Mucosa of rectum (tissue), 2 donors: ENCODE data around the gene KLLN.
"Not testable (repeated sequence)": the region's sequence is repeated elsewhere in the genome, so short reads cannot be mapped to it uniquely, and the experiment has no call there.

Source experiments
- H3K27ac ChIP-seq, 2 donors: one replicate each; pipeline ENCODE4 v1.7.0; 2013; ENCODE audit warnings: inconsistent platforms in 2 of 2, low read depth in 2 of 2, low read length in 2 of 2
- H3K27me3 ChIP-seq, 2 donors: one replicate each; pipeline ENCODE4 v1.7.0; 2013; ENCODE audit warnings: low read length in 2 of 2; ENCODE audit not compliant: control insufficient read depth in 2 of 2, insufficient read depth in 2 of 2
- H3K36me3 ChIP-seq, 2 donors: one replicate each; pipeline ENCODE4 v1.7.0; 2013; ENCODE audit warnings: low read length in 2 of 2; ENCODE audit not compliant: control insufficient read depth in 2 of 2, insufficient read depth in 2 of 2
- H3K4me1 ChIP-seq, 2 donors: one replicate each; pipeline ENCODE4 v1.7.0; 2013; ENCODE audit warnings: low read length in 2 of 2, mild to moderate bottlenecking in 1 of 2; ENCODE audit not compliant: control insufficient read depth in 2 of 2, insufficient read depth in 2 of 2
- H3K4me3 ChIP-seq, 2 donors: one replicate each; pipeline ENCODE4 v1.7.0; 2013; ENCODE audit warnings: low read length in 2 of 2
- H3K9ac ChIP-seq, 2 donors: one replicate each; pipeline ENCODE4 v1.7.0; 2013; ENCODE audit warnings: low read length in 2 of 2, low read depth in 1 of 2, mild to moderate bottlenecking in 1 of 2
- H3K9me3 ChIP-seq, 2 donors: one replicate each; pipeline ENCODE4 v1.7.0; 2013; ENCODE audit warnings: low read length in 2 of 2; ENCODE audit not compliant: control insufficient read depth in 2 of 2
- donor health status: healthy.
- donor health status: Normal muscosa, but diverticular disease.

The KLLN gene

GRCh38 chr10:87863053-87863943 lies at the start of gene KLLN, which contains the start of gene PTEN:
TSS of gene KLLN (minus strand) at chr10:87863533. CDS start at chr10:87862487, 1,046 bp downstream.
TSS of gene PTEN (plus strand) at chr10:87863625. CDS start at chr10:87864470, 845 bp downstream.
- Histone ChIP-seq H3K9ac (peak within 1 kb of the TSS; percentile 96 to 98), H3K36me3 (no peaks in the 10 kb centered on the region), H3K9me3 (no peaks in the 10 kb centered on the region), H3K4me3 (peak within 1 kb of the TSS; percentile 99), H3K27me3 (no peaks in the 10 kb centered on the region), H3K4me1 (peaks cover 14 to 25% of the 10 kb centered on the region in 2 donors), H3K27ac (peak within 1 kb of the TSS; percentile 95 to 97)

- not testable (repeated sequence) for H3K4me3 ChIP-seq, H3K9ac ChIP-seq, H3K27ac ChIP-seq, H3K9me3 ChIP-seq, H3K4me1 ChIP-seq, H3K27me3 ChIP-seq
- peaks cover 7 to 13% of the 10 kb centered on the region in 2 donors for H3K36me3 ChIP-seq
Measured at GRCh38 chr10:87903396-87903795, 40.1 kb upstream of the KLLN start.

GRCh38 chr10:87897957-87898356 lies 34.6 kb upstream of the KLLN start:
- H3K9me3 ChIP-seq, H3K27ac ChIP-seq, H3K36me3 ChIP-seq, H3K4me1 ChIP-seq, H3K9ac ChIP-seq, H3K27me3 ChIP-seq, H3K4me3 ChIP-seq: not testable (repeated sequence)

- Histone ChIP-seq H3K27me3 (no peaks in the 10 kb centered on the region), H3K9me3 (no peaks in the 10 kb centered on the region), H3K4me3 (no peak overlapping the region), H3K9ac (no peak overlapping the region), H3K27ac (no peak overlapping the region), H3K36me3 (peaks cover 6 to 8% of the 10 kb centered on the region in 2 donors), H3K4me1 (peaks cover 0 to 2% of the 10 kb centered on the region in 2 donors)
Measured at GRCh38 chr10:87896216-87896615, 32.9 kb upstream of the KLLN start.

GRCh38 chr10:87895430-87895829 lies 32.1 kb upstream of the KLLN start:
- Histone ChIP-seq H3K4me1 (peaks cover 0 to 2% of the 10 kb centered on the region in 2 donors), H3K4me3 (no peak overlapping the region), H3K27ac (no peak overlapping the region), H3K9ac (no peak overlapping the region), H3K9me3 (no peaks in the 10 kb centered on the region), H3K36me3 (peaks cover 6 to 8% of the 10 kb centered on the region in 2 donors), H3K27me3 (no peaks in the 10 kb centered on the region)

- H3K4me1 ChIP-seq = no peaks in the 10 kb centered on the region
- peaks cover 0 to 4% of the 10 kb centered on the region in 2 donors for H3K9me3 ChIP-seq
- no peak overlapping the region for H3K9ac ChIP-seq
- H3K4me3 ChIP-seq = no peak overlapping the region
- H3K27ac ChIP-seq = no peak overlapping the region
- H3K36me3 ChIP-seq = peaks cover 26 to 37% of the 10 kb centered on the region in 2 donors
- no peaks in the 10 kb centered on the region for H3K27me3 ChIP-seq
Measured at GRCh38 chr10:87887548-87888289, 24.4 kb upstream of the KLLN start.

- Histone ChIP-seq H3K4me3 (no peak overlapping the region), H3K27ac (no peak overlapping the region), H3K4me1 (no peaks in the 10 kb centered on the region), H3K9ac (no peak overlapping the region), H3K27me3 (no peaks in the 10 kb centered on the region), H3K9me3 (peaks cover 0 to 4% of the 10 kb centered on the region in 2 donors), H3K36me3 (peaks cover 26 to 35% of the 10 kb centered on the region in 2 donors)
Measured at GRCh38 chr10:87887146-87887545, 23.8 kb upstream of the KLLN start.

- peaks cover 26 to 35% of the 10 kb centered on the region in 2 donors for H3K36me3 ChIP-seq
- H3K27ac ChIP-seq = no peak overlapping the region
- no peaks in the 10 kb centered on the region for H3K4me1 ChIP-seq
- H3K4me3 ChIP-seq = no peak overlapping the region
- H3K9me3 ChIP-seq = peaks cover 0 to 4% of the 10 kb centered on the region in 2 donors
- H3K27me3 ChIP-seq = no peaks in the 10 kb centered on the region
- H3K9ac ChIP-seq = no peak overlapping the region
Measured at GRCh38 chr10:87886635-87887034, 23.3 kb upstream of the KLLN start.

- H3K4me1 ChIP-seq = no peaks in the 10 kb centered on the region
Measured at GRCh38 chr10:87882555-87883294, 19.4 kb upstream of the KLLN start.

More at GRCh38 chr10:87882555-87883294, 19.4 kb upstream of the KLLN start:
- Histone ChIP-seq H3K9me3 (peaks cover 0 to 4% of the 10 kb centered on the region in 2 donors), H3K36me3 (peaks cover 22 to 29% of the 10 kb centered on the region in 2 donors), H3K4me3 (no peak overlapping the region), H3K9ac (no peak overlapping the region), H3K27ac (no peak overlapping the region), H3K27me3 (no peaks in the 10 kb centered on the region)
